ENCODE results near the gene CCDC183.

GRCh38 chr9:136807281-136808074 is 11.3 kb downstream of the CCDC183 start, which contains the start of gene RABL6:
- TF ChIP-seq POLR2A (IDR thresholded peaks at IDR 0.05) (peak; percentile 7), CTCF (IDR thresholded peaks at IDR 0.05) (peak in 1 of 3 experiments; percentile 16)
